Liver (tissue), 9 donors: Measurements from ENCODE around the gene ZCWPW1. TPM values are rescaled to one million over a fixed set of nuclear protein-coding genes. Genes with fewer than 3 reads are reported as not detected.
"Not testable (repeated sequence)": the region's sequence is repeated elsewhere in the genome, so short reads cannot be mapped to it uniquely, and the experiment has no call there.

ENCODE experiments used
- DNase-seq: peaks from one replicate; pipeline ENCODE4 v3.0.0-alpha.2; 2017; ENCODE audit warnings: low spot score
- H3K27ac ChIP-seq, 2 donors: one replicate each; pipeline ENCODE4 v1.7.0; 2013; ENCODE audit warnings: inconsistent platforms in 2 of 2, low read length in 2 of 2, control low read depth in 1 of 2, low read depth in 1 of 2, mild to moderate bottlenecking in 1 of 2
- H3K27me3 ChIP-seq, 4 donors: one replicate each; pipeline versions ENCODE4 v1.6.1 to v1.7.0; 2013; ENCODE audit warnings: low read length in 3 of 4, inconsistent platforms in 1 of 4, mild to moderate bottlenecking in 1 of 4, moderate library complexity in 1 of 4; ENCODE audit not compliant: control insufficient read depth in 4 of 4, insufficient read depth in 4 of 4
- H3K36me3 ChIP-seq, 4 donors: one replicate each; pipeline versions ENCODE4 v1.6.1 to v1.7.0; 2013; ENCODE audit warnings: low read length in 3 of 4, mild to moderate bottlenecking in 3 of 4, low read depth in 1 of 4, moderate library complexity in 1 of 4; ENCODE audit not compliant: control insufficient read depth in 4 of 4, insufficient read depth in 3 of 4
- H3K4me1 ChIP-seq, 4 donors: one replicate each; pipeline versions ENCODE4 v1.6.1 to v1.7.0; 2013; ENCODE audit warnings: low read length in 3 of 4, mild to moderate bottlenecking in 3 of 4, moderate library complexity in 1 of 4; ENCODE audit not compliant: control insufficient read depth in 4 of 4, insufficient read depth in 4 of 4
- H3K4me3 ChIP-seq, 3 donors: one replicate each; pipeline versions ENCODE4 v1.6.1 to v1.7.0; 2013; ENCODE audit warnings: low read length in 3 of 3, control low read depth in 1 of 3, low read depth in 1 of 3, mild to moderate bottlenecking in 1 of 3
- H3K9ac ChIP-seq, 2 donors: one replicate each; pipeline ENCODE4 v1.7.0; 2013; ENCODE audit warnings: low read length in 2 of 2, mild to moderate bottlenecking in 2 of 2, moderate library complexity in 2 of 2, control low read depth in 1 of 2, low read depth in 1 of 2
- H3K9me3 ChIP-seq, 4 donors: one replicate each; pipeline versions ENCODE4 v1.6.1 to v1.7.0; 2013; ENCODE audit warnings: low read length in 3 of 4; ENCODE audit not compliant: control insufficient read depth in 4 of 4
- EGR1 ChIP-seq, 2 donors: IDR thresholded peaks; 2 replicates each; pipeline ENCODE4 v1.6.1; 2016 to 2018; ENCODE audit warnings: antibody characterized with exemption in 2 of 2, low read depth in 2 of 2
- FOXA1 ChIP-seq: IDR thresholded peaks from 2 replicates; pipeline ENCODE4 v1.6.1; 2016; ENCODE audit warnings: antibody characterized with exemption
- FOXA2 ChIP-seq: IDR thresholded peaks from 2 replicates; pipeline ENCODE4 v1.6.1; 2016; ENCODE audit warnings: antibody characterized with exemption
- GABPA ChIP-seq, 2 donors: IDR thresholded peaks in 1 of 2; conservative IDR thresholded peaks in 1 of 2; 2 replicates each; pipeline ENCODE4 v1.6.1; 2016; ENCODE audit warnings: antibody characterized with exemption in 2 of 2, mild to moderate bottlenecking in 1 of 2, moderate library complexity in 1 of 2
- HNF4A ChIP-seq, 2 donors: conservative IDR thresholded peaks; 2 replicates each; pipeline ENCODE4 v1.6.1; 2016; ENCODE audit warnings: antibody characterized with exemption in 2 of 2, mild to moderate bottlenecking in 2 of 2
- HNF4G ChIP-seq: IDR thresholded peaks from 2 replicates; pipeline ENCODE4 v1.6.1; 2016; ENCODE audit warnings: antibody characterized with exemption
- JUND ChIP-seq, 2 donors: IDR thresholded peaks; 2 replicates each; pipeline ENCODE4 v1.6.1; 2016; ENCODE audit warnings: antibody characterized with exemption in 2 of 2
- NR2F2 ChIP-seq: IDR thresholded peaks from 2 replicates; pipeline ENCODE4 v1.6.1; 2016; ENCODE audit warnings: antibody characterized with exemption
- RAD21 ChIP-seq, 2 donors: IDR thresholded peaks; 2 replicates each; pipeline ENCODE4 v1.6.1; 2016; ENCODE audit warnings: antibody characterized with exemption in 2 of 2, mild to moderate bottlenecking in 2 of 2
- RXRA ChIP-seq, 2 donors: IDR thresholded peaks; 2 replicates each; pipeline ENCODE4 v1.6.1; 2017 to 2018; ENCODE audit warnings: antibody characterized with exemption in 2 of 2, mild to moderate bottlenecking in 1 of 2
- SP1 ChIP-seq: IDR thresholded peaks from 2 replicates; pipeline ENCODE4 v1.6.1; 2018; ENCODE audit warnings: antibody characterized with exemption, mild to moderate bottlenecking
- TAF1 ChIP-seq: conservative IDR thresholded peaks from 2 replicates; pipeline ENCODE4 v1.6.1; 2016; ENCODE audit warnings: antibody characterized with exemption, mild to moderate bottlenecking
- YY1 ChIP-seq: IDR thresholded peaks from 2 replicates; pipeline ENCODE4 v1.6.1; 2016; ENCODE audit warnings: antibody characterized with exemption, mild to moderate bottlenecking
- WGBS: extraction: QIAGEN DNeasy Blood & Tissue Kit; methylation state at CpG from one replicate; pipeline ENCODE4 v1.1.7; 2013; 5-methylcytosine and 5-hydroxymethylcytosine counted together
- polyA plus RNA-seq, 2 donors: library from polyadenylated mRNA; stranded (reverse) in 1 of 2; unstranded in 1 of 2; fragments of 200-250 nt in 1 of 2; fragments of >200 nt in 1 of 2; fragmentation: Nextera tagmentation in 1 of 2; extraction: Ambion mirVana in 1 of 2; gene quantifications; one replicate each; pipeline versions ENCODE4 v1.2.1 to v1.2.3, GENCODE V29; 2013 to 2015
- total RNA-seq, 2 donors: library from RNA; depleted of rRNA; stranded (reverse); fragments of >200 nt; gene quantifications; one replicate each; pipeline ENCODE4 v1.2.3, GENCODE V29; 2014
- TF ChIP-seq, protein P1 (sequence below): IDR thresholded peaks from 2 replicates; pipeline ENCODE4 v1.6.1; 2016; ENCODE audit warnings: antibody characterized with exemption
- TF ChIP-seq, protein P2 (sequence below): fragments of 150-350 bp; IDR thresholded peaks from 2 replicates; pipeline ENCODE4 v1.5.1; 2017; ENCODE audit warnings: improper control_type of control experiment, low read depth, low read length; ENCODE audit not compliant: missing input control
- TF ChIP-seq, protein P3 (sequence below): IDR thresholded peaks from 2 replicates; pipeline ENCODE4 v1.6.1; 2016; ENCODE audit warnings: antibody characterized with exemption, mild to moderate bottlenecking
- TF ChIP-seq, protein P4 (sequence below): IDR thresholded peaks from 2 replicates; pipeline ENCODE4 v1.6.1; 2016; ENCODE audit warnings: antibody characterized with exemption
- TF ChIP-seq, protein P5 (sequence below): IDR thresholded peaks from 2 replicates; pipeline ENCODE4 v1.6.1; 2016; ENCODE audit warnings: antibody characterized with exemption
- donor health status: healthy.
- donor health status: healthy.
- donor health status: healthy.
- donor health status: healthy.
- donor health status: healthy.

ZCWPW1 gene
- total and polyA plus RNA-seq, 4 donors: 1.4 to 3.3 (median 2.8) TPM

DNA sequence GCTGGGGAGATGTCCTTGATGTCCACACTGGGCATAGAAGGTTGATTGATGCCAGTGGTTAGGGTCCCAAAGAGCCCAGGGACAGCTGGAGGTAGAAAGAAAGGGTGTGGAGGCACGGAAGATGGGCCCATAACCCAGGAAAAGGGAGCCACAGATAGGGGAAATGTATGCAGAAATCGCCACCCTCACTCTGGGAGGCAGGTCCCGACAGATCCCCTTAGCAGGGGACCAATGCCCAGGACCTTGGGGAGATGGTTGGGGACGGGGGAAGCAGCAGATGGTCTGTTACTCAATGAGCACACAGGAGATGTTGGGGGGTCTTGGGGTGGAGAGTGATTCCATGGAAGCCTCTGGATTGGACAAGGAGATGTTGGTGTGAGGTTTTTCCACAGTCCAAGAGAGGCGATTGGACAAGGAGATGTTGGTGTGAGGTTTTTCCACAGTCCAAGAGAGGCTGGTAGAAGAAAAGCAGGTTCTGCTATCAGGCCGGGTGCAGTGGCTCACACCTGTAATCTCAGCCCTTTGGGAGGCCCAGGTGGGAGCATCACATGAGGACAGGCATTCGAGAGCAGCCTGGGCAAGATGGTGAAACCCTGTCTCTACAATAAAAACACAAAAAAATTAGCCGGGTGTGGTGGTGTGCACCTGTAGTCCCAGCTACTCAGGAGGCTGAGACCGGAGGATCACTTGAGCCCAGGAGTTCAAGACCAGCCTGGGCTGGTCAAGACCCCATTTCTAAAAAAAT, 14.8 kb upstream of the ZCWPW1 start:
- TF ChIP-seq NR2F2 (no peak), HNF4G (no peak)
- DNase-seq: no peak
- no peaks in the 10 kb centered on the region for H3K9me3 ChIP-seq
- no peak overlapping the region for H3K9ac ChIP-seq
- H3K27ac ChIP-seq: peak overlapping the region in 1 of 2 donors; percentile 82
- H3K4me3 ChIP-seq: no peak overlapping the region
- WGBS: 96% methylated on average over 9 of the region's 9 CpGs
- no peaks in the 10 kb centered on the region for H3K27me3 ChIP-seq
- no peaks in the 10 kb centered on the region for H3K36me3 ChIP-seq
- H3K4me1 ChIP-seq: peaks cover 5 to 11% (median 10%) of the 10 kb centered on the region in 4 donors

DNA sequence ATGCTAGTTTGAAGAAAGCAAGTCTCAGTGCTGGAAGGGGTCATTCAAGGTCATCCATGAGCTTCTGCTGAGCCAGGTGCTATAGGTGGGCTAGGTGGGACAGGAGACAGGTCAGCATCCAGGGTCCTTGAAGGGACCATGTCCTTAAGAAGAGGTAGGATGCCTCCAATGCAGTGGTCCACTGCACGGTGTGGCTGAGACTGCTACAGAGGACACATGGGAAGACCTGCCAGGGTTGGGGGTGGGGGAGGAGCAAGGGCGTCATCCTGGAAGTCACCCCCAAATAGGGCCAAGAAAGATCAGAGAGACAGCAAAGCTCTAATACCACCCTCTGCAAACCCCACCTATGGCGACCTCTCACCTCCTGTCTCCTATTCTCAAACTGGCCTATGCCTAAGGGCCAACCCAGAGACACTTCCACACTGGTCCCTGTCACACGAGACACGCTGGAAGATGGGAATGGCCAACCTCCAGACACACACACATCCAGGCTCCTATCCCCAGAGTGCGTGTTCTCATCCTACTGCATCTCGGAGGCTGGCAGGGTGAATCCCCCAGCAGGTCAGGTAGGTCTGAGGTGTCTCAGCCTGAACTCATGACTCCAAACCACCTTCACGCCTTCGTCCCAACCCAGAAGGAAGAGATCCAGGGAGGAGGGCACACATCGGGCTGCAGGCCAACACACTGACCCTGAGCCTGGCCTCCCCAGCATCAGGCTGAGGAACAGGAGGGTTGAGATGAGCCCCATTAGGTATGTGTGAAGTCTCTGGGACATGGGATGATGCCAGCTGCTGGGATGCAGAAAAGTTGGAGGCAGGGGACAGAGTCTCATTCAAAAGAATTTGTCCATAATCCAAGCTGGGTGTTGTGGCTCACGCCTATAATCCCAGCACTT, 13.4 kb upstream of the ZCWPW1 start:
- no peak for TF ChIP-seq HNF4A (conservative IDR thresholded peaks at IDR 0.05)
- no peak for TF ChIP-seq RXRA (IDR thresholded peaks at IDR 0.05)
- no peak for TF ChIP-seq HNF4G
- TF ChIP-seq, protein P1, sequence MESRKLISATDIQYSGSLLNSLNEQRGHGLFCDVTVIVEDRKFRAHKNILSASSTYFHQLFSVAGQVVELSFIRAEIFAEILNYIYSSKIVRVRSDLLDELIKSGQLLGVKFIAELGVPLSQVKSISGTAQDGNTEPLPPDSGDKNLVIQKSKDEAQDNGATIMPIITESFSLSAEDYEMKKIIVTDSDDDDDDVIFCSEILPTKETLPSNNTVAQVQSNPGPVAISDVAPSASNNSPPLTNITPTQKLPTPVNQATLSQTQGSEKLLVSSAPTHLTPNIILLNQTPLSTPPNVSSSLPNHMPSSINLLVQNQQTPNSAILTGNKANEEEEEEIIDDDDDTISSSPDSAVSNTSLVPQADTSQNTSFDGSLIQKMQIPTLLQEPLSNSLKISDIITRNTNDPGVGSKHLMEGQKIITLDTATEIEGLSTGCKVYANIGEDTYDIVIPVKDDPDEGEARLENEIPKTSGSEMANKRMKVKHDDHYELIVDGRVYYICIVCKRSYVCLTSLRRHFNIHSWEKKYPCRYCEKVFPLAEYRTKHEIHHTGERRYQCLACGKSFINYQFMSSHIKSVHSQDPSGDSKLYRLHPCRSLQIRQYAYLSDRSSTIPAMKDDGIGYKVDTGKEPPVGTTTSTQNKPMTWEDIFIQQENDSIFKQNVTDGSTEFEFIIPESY: no peak
- no peak for TF ChIP-seq YY1
- TF ChIP-seq, protein P2, sequence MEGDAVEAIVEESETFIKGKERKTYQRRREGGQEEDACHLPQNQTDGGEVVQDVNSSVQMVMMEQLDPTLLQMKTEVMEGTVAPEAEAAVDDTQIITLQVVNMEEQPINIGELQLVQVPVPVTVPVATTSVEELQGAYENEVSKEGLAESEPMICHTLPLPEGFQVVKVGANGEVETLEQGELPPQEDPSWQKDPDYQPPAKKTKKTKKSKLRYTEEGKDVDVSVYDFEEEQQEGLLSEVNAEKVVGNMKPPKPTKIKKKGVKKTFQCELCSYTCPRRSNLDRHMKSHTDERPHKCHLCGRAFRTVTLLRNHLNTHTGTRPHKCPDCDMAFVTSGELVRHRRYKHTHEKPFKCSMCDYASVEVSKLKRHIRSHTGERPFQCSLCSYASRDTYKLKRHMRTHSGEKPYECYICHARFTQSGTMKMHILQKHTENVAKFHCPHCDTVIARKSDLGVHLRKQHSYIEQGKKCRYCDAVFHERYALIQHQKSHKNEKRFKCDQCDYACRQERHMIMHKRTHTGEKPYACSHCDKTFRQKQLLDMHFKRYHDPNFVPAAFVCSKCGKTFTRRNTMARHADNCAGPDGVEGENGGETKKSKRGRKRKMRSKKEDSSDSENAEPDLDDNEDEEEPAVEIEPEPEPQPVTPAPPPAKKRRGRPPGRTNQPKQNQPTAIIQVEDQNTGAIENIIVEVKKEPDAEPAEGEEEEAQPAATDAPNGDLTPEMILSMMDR: no peak
- TF ChIP-seq JUND (IDR thresholded peaks at IDR 0.05): no peak
- TF ChIP-seq, protein P3, sequence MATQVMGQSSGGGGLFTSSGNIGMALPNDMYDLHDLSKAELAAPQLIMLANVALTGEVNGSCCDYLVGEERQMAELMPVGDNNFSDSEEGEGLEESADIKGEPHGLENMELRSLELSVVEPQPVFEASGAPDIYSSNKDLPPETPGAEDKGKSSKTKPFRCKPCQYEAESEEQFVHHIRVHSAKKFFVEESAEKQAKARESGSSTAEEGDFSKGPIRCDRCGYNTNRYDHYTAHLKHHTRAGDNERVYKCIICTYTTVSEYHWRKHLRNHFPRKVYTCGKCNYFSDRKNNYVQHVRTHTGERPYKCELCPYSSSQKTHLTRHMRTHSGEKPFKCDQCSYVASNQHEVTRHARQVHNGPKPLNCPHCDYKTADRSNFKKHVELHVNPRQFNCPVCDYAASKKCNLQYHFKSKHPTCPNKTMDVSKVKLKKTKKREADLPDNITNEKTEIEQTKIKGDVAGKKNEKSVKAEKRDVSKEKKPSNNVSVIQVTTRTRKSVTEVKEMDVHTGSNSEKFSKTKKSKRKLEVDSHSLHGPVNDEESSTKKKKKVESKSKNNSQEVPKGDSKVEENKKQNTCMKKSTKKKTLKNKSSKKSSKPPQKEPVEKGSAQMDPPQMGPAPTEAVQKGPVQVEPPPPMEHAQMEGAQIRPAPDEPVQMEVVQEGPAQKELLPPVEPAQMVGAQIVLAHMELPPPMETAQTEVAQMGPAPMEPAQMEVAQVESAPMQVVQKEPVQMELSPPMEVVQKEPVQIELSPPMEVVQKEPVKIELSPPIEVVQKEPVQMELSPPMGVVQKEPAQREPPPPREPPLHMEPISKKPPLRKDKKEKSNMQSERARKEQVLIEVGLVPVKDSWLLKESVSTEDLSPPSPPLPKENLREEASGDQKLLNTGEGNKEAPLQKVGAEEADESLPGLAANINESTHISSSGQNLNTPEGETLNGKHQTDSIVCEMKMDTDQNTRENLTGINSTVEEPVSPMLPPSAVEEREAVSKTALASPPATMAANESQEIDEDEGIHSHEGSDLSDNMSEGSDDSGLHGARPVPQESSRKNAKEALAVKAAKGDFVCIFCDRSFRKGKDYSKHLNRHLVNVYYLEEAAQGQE: no peak
- no peak for TF ChIP-seq TAF1
- no peak for TF ChIP-seq GABPA (IDR thresholded peaks at IDR 0.05 in 1 of 2, conservative IDR thresholded peaks at IDR 0.05 in 1 of 2)
- TF ChIP-seq FOXA1: no peak
- TF ChIP-seq, protein P4, sequence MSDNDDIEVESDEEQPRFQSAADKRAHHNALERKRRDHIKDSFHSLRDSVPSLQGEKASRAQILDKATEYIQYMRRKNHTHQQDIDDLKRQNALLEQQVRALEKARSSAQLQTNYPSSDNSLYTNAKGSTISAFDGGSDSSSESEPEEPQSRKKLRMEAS: no peak
- TF ChIP-seq FOXA2: no peak
- TF ChIP-seq SP1: no peak
- TF ChIP-seq NR2F2: no peak
- TF ChIP-seq RAD21 (IDR thresholded peaks at IDR 0.05): no peak
- TF ChIP-seq, protein P5, sequence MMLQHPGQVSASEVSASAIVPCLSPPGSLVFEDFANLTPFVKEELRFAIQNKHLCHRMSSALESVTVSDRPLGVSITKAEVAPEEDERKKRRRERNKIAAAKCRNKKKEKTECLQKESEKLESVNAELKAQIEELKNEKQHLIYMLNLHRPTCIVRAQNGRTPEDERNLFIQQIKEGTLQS: no peak
- TF ChIP-seq EGR1 (IDR thresholded peaks at IDR 0.05; ENCODE audit: low read depth in 2 of 2): no peak
- H3K36me3 ChIP-seq: no peaks in the 10 kb centered on the region
- H3K27me3 ChIP-seq: no peaks in the 10 kb centered on the region
- no peak overlapping the region for H3K4me3 ChIP-seq
- H3K27ac ChIP-seq: no peak overlapping the region
- H3K4me1 ChIP-seq: peaks cover 5 to 13% (median 11%) of the 10 kb centered on the region in 4 donors
- 93% methylated on average over 11 of the region's 11 CpGs for WGBS
- no peak overlapping the region for H3K9ac ChIP-seq
- DNase-seq: no peak
- H3K9me3 ChIP-seq: no peaks in the 10 kb centered on the region

DNA sequence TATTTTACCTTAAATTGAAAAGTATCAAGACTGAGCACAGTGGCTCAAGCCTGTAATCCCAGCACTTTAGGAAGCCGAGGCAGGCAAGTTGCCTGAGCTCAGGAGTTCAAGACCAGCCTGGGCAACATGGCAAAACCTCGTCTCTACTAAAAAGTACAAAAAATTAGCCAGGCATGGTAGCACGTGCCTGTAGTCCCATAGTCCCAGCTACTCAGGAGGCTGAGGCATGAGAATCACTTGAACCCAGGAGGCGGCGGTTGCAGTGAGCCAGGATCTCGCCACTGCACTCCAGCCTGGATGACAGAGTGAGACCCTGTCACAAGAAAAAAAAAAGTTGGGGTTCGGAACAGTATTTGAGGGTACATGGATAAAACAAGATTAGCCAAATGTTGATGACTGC, 10.7 kb upstream of the ZCWPW1 start:
- not testable (repeated sequence) for H3K36me3 ChIP-seq, H3K9me3 ChIP-seq, H3K27me3 ChIP-seq, H3K27ac ChIP-seq, H3K9ac ChIP-seq, DNase-seq, H3K4me3 ChIP-seq
- WGBS: 91% methylated on average over 7 of the region's 7 CpGs
- H3K4me1 ChIP-seq: peaks cover 7 to 15% (median 10%) of the 10 kb centered on the region in 4 donors
